Type B pancreatic cell (in vitro differentiated cells): ENCODE measurements around the gene SPIRE1. TPM values are rescaled to one million over a fixed set of nuclear protein-coding genes. Genes with fewer than 3 reads are reported as not detected.

Source experiments
- DNase-seq: peaks from one replicate; pipeline ENCODE4 v3.0.0; 2021; ENCODE audit warnings: mixed read lengths; ENCODE audit not compliant: unreplicated experiment; ENCODE audit errors: extremely low spot score
- H3K27ac Mint-ChIP-seq: 2 replicates; pipeline ENCODE4 v1.8.0; 2021; ENCODE audit warnings: mild to moderate bottlenecking, mixed read lengths
- H3K27me3 Mint-ChIP-seq: 2 replicates; pipeline ENCODE4 v1.8.0; 2021; ENCODE audit warnings: mixed read lengths
- H3K36me3 Mint-ChIP-seq: 2 replicates; pipeline ENCODE4 v1.8.0; 2021; ENCODE audit warnings: mixed read lengths
- H3K4me1 Mint-ChIP-seq: one replicate; pipeline ENCODE4 v1.8.0; 2021; ENCODE audit warnings: mixed read lengths; ENCODE audit not compliant: unreplicated experiment
- H3K4me3 Mint-ChIP-seq: 2 replicates; pipeline ENCODE4 v1.8.0; 2021; ENCODE audit warnings: mild to moderate bottlenecking, mixed read lengths
- H3K9me3 Mint-ChIP-seq: 2 replicates; pipeline ENCODE4 v1.8.0; 2021; ENCODE audit warnings: mixed read lengths
- total RNA-seq: library from RNA; stranded (reverse); gene quantifications from 2 replicates; pipeline ENCODE4 v1.2.1, GENCODE V29; 2021; ENCODE audit warnings: low replicate concordance
- TF ChIP-seq, protein P1 (sequence below): fragments of 200-600 bp; sonication (generic); conservative IDR thresholded peaks from 2 replicates; pipeline ENCODE4 v1.5.0; 2021; ENCODE audit warnings: antibody characterized with exemption, mild to moderate bottlenecking

The SPIRE1 gene
- total RNA-seq, 1 donor from 2014 or later: 25.2 TPM

DNA sequence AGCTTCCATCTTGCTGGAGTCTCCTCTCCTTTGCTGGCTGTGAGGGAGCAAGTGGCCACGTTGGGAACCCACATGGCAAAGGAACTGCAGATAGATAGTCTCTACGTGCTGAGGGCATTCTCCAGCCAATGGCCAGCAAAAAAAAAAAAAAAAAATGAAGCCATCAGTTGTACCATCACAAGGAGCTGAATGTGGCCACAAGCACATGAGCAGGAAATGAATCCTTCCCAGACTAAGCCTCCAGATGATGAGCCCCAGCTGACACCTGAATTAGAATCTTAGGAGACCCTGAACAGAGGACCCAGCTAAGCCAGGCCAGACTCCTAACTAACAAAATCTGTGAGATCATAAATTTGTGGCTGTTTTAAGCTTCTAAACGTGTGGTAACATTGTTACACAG lies 57.9 kb downstream of the SPIRE1 start:
- TF ChIP-seq, protein P1, sequence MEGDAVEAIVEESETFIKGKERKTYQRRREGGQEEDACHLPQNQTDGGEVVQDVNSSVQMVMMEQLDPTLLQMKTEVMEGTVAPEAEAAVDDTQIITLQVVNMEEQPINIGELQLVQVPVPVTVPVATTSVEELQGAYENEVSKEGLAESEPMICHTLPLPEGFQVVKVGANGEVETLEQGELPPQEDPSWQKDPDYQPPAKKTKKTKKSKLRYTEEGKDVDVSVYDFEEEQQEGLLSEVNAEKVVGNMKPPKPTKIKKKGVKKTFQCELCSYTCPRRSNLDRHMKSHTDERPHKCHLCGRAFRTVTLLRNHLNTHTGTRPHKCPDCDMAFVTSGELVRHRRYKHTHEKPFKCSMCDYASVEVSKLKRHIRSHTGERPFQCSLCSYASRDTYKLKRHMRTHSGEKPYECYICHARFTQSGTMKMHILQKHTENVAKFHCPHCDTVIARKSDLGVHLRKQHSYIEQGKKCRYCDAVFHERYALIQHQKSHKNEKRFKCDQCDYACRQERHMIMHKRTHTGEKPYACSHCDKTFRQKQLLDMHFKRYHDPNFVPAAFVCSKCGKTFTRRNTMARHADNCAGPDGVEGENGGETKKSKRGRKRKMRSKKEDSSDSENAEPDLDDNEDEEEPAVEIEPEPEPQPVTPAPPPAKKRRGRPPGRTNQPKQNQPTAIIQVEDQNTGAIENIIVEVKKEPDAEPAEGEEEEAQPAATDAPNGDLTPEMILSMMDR: no peak

DNA sequence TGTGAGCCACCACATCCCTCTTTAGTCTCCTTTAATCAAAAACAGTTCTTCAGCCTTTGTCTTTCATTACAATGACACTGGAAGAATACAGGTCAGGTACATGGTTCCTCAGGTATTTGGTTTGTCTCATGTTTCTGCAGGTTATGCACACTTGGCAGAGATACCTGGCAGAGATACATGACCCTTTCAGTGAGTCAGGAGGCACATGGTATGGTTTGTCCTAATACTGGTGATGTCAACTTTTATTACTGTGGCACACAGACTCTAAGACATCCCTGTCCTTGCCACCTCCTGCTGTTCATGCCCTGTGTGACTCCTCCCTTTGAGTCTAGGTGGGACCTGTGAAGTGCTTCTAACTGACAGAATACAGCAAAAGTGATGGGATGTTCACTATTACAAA lies 58.4 kb downstream of the SPIRE1 start:
- H3K27me3 Mint-ChIP-seq: no peaks in the 10 kb centered on the region
- H3K36me3 Mint-ChIP-seq: no peaks in the 10 kb centered on the region
- TF ChIP-seq, protein P1: no peak
- DNase-seq: no peak
- H3K9me3 Mint-ChIP-seq: no peaks in the 10 kb centered on the region
- H3K4me3 Mint-ChIP-seq: no peak overlapping the region
- H3K27ac Mint-ChIP-seq: no peak overlapping the region
- peaks cover 12% of the 10 kb centered on the region for H3K4me1 Mint-ChIP-seq

More for the DNA sequence above, 57.9 kb downstream of the SPIRE1 start:
- DNase-seq: no peak
- no peak overlapping the region for H3K4me3 Mint-ChIP-seq
- no peaks in the 10 kb centered on the region for H3K36me3 Mint-ChIP-seq
- no peaks in the 10 kb centered on the region for H3K9me3 Mint-ChIP-seq
- no peak overlapping the region for H3K27ac Mint-ChIP-seq
- H3K4me1 Mint-ChIP-seq: peaks cover 12% of the 10 kb centered on the region
- no peaks in the 10 kb centered on the region for H3K27me3 Mint-ChIP-seq

DNA sequence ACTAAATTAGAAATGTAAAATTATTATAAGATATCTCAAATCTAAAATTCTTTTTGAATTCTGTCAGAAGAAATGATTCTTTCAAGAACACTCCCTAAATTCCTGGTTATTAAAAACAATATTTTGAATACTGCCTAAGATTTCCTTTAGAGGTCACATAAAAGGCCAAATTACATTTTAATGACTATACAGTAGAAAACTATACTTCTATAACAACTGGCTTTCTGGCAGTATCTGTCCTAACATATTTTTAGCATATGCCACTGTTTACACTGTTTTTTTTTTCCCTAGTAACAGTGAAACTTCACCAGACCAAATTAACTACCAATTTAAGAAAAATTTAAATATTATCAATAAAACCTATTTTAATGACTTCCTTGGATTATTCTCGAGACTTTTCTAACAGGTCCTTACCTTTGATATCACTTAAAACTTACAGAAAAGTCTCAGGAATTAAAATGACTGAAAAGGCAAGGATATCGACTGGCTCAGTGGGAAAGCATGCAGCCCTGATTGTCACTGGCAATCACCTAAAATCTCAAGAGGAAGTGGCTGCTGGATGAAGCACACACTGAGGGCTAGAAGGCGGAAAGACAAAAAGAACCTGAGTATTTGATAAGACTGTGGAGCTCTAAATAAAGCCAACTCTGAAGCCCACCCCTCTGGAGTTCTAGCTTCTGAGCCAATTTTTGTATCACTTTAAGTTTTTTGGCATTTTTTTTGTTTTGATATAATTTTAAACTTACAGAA lies 59.6 kb downstream of the SPIRE1 start:
- Mint-ChIP-seq H3K4me1 (peaks cover 12% of the 10 kb centered on the region), H3K36me3 (no peaks in the 10 kb centered on the region), H3K4me3 (no peak overlapping the region), H3K9me3 (no peaks in the 10 kb centered on the region), H3K27ac (no peak overlapping the region), H3K27me3 (no peaks in the 10 kb centered on the region)
- TF ChIP-seq, protein P1: no peak
- no peak for DNase-seq

DNA sequence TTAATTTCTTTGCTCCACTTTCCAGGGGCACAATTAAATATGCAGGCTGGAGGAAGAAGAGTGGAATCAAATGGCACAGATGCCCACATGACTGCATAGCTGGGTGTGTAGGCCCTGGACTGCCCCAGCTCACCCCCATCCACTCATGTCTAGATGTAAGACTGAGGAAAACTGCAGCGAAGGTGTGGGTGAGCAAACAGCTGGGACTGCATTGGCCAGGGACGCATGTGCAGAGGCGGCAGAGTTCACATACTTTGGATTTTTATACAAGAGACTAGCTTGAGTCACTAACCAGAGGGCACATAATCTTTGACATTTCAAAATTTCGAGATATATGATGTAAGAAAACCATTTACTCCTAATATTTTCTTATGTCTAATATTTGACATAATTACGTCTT lies 60.1 kb downstream of the SPIRE1 start:
- TF ChIP-seq, protein P1: no peak
- DNase-seq: no peak
- Mint-ChIP-seq H3K9me3 (no peaks in the 10 kb centered on the region), H3K27ac (no peak overlapping the region), H3K36me3 (no peaks in the 10 kb centered on the region), H3K4me1 (peaks cover 12% of the 10 kb centered on the region), H3K4me3 (no peak overlapping the region), H3K27me3 (no peaks in the 10 kb centered on the region)

DNA sequence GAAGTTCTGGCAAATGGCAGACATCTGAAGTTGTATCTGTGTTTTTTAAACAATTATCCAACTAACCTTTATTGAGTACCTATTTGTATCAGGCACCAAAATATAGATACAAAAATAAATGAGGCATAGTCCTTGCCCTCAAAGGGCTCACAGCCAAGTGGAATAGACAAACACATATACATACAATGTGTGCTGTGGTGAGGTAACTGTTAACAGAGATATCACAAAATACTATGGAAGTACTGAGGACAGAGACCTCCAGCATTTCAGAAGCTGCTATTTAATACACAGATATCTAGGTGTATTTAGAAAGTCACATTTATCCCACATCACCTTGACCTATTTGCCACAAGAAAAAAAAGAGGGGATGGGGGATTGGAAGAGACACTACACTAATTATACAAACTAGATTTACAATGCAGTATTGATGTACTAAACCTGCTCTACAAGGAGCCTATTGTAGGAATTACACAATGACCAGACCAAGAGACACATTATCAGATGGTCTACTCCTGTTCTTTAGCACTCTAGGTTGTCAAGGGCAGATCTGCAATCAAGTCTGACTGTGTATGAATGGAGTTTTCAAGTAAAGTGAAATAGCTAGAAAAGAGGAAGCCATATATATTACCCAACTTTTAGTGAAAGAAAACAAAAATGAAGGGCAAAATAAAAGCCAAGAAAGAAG lies 62.2 kb downstream of the SPIRE1 start:
- no peak overlapping the region for H3K4me3 Mint-ChIP-seq
- no peaks in the 10 kb centered on the region for H3K36me3 Mint-ChIP-seq
- H3K9me3 Mint-ChIP-seq: no peaks in the 10 kb centered on the region
- TF ChIP-seq, protein P1: no peak
- H3K4me1 Mint-ChIP-seq: peaks cover 12% of the 10 kb centered on the region
- no peaks in the 10 kb centered on the region for H3K27me3 Mint-ChIP-seq
- H3K27ac Mint-ChIP-seq: no peak overlapping the region
- no peak for DNase-seq
